Caco-2 (cell line): ENCODE results near the gene CD99L2. TPM values are rescaled to one million over a fixed set of nuclear protein-coding genes. Genes with fewer than 3 reads are reported as not detected.

Source experiments
- BruUV-seq: library from RNA; stranded (reverse); fragments of 400-500 nt; replicated peaks from 2 replicates; lab custom pipeline; 2021; lab: Mats Ljungman, UMichigan
- CTCF ChIA-PET: fragments of 300-600 bp; sonication (Branson Sonifier 250); formaldehyde crosslinking; loops from one replicate; lab custom pipeline; 2022; ENCODE audit warnings: antibody characterized with exemption; lab: Charles Lee
- POLR2A ChIA-PET: fragments of 300-600 bp; sonication (Branson Sonifier 250); formaldehyde crosslinking; loops from one replicate; lab custom pipeline; 2022; ENCODE audit warnings: antibody characterized with exemption; lab: Charles Lee
- DNase-seq, 2 experiments: peaks; one replicate each; pipeline versions ENCODE4 v3.0.0 to v3.0.0-alpha.2; 2020 to 2022
- H3K27me3 ChIP-seq: replicated peaks from 2 replicates; pipeline ENCODE4 v1.6.0; 2011; ENCODE audit warnings: low read length; ENCODE audit not compliant: control insufficient read depth, insufficient read depth
- H3K36me3 ChIP-seq: 2 replicates; pipeline ENCODE4 v1.5.1; 2011; ENCODE audit warnings: low read length; ENCODE audit not compliant: control insufficient read depth, insufficient read depth
- H3K4me1 ChIP-seq: fragments of 250-450 bp; sonication (Bioruptor Pico); 2 replicates; pipeline ENCODE4 v1.5.1; 2020; ENCODE audit warnings: mild to moderate bottlenecking
- H3K4me3 ChIP-seq: 2 replicates; pipeline ENCODE4 v1.5.1; 2011; ENCODE audit warnings: low read depth, mild to moderate bottlenecking, control low read depth, low read length
- H3K9me3 ChIP-seq: fragments of 250-450 bp; sonication (Bioruptor Pico); 2 replicates; pipeline ENCODE4 v1.5.1; 2020; ENCODE audit warnings: mild to moderate bottlenecking, moderate library complexity
- H3K27ac Mint-ChIP-seq: one replicate; pipeline ENCODE4 v1.8.0; 2022; ENCODE audit warnings: mixed read lengths; ENCODE audit not compliant: unreplicated experiment
- H3K27me3 Mint-ChIP-seq: one replicate; pipeline ENCODE4 v1.8.0; 2022; ENCODE audit warnings: mixed read lengths; ENCODE audit not compliant: insufficient read depth, unreplicated experiment
- H3K36me3 Mint-ChIP-seq: one replicate; pipeline ENCODE4 v1.8.0; 2022; ENCODE audit warnings: mild to moderate bottlenecking, mixed read lengths; ENCODE audit not compliant: insufficient read depth, unreplicated experiment
- H3K4me1 Mint-ChIP-seq: one replicate; pipeline ENCODE4 v1.8.0; 2022; ENCODE audit warnings: low read depth, mixed read lengths; ENCODE audit not compliant: unreplicated experiment
- H3K4me3 Mint-ChIP-seq: one replicate; pipeline ENCODE4 v1.8.0; 2022; ENCODE audit warnings: mild to moderate bottlenecking, moderate library complexity, mixed read lengths; ENCODE audit not compliant: unreplicated experiment
- H3K9me3 Mint-ChIP-seq: one replicate; pipeline ENCODE4 v1.8.0; 2022; ENCODE audit warnings: mixed read lengths; ENCODE audit not compliant: unreplicated experiment
- intact Hi-C: fragments of 100-400 bp; cut with micrococcal nuclease; formaldehyde crosslinking; loops from one replicate; pipeline ENCODE4 v1.10.0; 2022; ENCODE audit not compliant: unreplicated experiment
- total RNA-seq: library from RNA; stranded (reverse); gene quantifications from 2 replicates; pipeline ENCODE4 v1.2.3, GENCODE V29; 2022
- TF ChIP-seq, protein P1 (sequence below), 2 experiments: fragments of 200-600 bp in 1 of 2; IDR thresholded peaks; 1 replicate in 1 of 2; 2 replicates in 1 of 2; pipeline versions ENCODE4 v1.5.1 to v1.8.0; 2011 to 2022; ENCODE audit warnings: antibody characterized with exemption in 1 of 2, control low read depth in 1 of 2, inconsistent platforms in 1 of 2, low read depth in 1 of 2, low read length in 1 of 2, mild to moderate bottlenecking in 1 of 2, moderate library complexity in 1 of 2; ENCODE audit not compliant: insufficient read depth in 1 of 2, severe bottlenecking in 1 of 2, unreplicated experiment in 1 of 2

The CD99L2 gene
- total RNA-seq, 1 experiment from 2014 or later: 8.6 TPM

DNA sequence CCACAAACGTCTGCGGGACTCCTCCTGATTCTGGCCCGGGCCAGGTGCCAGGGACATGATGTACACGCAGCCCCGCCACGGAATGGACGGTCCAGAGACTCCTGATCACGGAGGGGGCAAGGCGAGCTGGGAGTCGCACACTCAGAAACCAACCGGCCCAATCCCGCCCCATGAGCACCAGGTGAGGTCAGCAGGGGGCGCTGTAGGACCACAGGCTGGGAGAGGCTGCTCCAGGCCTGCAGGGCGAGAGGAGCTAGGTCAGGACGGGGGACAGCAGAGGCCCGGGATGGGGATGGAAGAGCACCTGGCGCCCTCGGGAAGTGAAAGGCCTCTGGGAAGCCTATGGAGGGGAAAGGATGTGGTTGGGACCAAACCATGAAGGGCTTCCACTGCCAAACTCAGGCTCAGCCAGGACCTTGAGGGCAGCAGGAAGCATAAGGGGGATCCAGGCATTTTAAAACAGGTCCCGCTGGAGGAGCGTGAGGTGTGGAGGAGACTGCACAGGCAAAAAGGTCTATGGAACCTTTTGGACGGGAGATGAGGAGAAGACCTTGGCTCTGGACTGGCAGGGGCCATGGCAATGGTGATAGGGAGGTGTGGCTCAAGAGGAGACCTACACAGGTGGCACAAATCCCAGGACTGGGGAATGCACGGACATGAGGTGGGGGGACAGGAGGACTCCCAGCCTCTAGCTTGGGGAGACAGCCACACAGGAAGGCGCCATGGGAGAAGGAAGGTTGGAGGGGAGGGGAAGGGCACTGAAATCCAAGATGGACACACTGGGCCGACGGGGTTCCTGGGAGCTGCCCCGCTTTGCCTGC is 126.1 kb downstream of the CD99L2 start:
- H3K36me3 ChIP-seq: no peaks in the 10 kb centered on the region
- no peaks in the 10 kb centered on the region for H3K27me3 ChIP-seq
- BruUV-seq: no TSS peak
- H3K4me3 ChIP-seq: no peak overlapping the region
- Mint-ChIP-seq H3K4me1 (no peaks in the 10 kb centered on the region), H3K36me3 (no peaks in the 10 kb centered on the region), H3K27ac (no peak overlapping the region), H3K27me3 (no peaks in the 10 kb centered on the region), H3K4me3 (no peak overlapping the region), H3K9me3 (no peaks in the 10 kb centered on the region)
- TF ChIP-seq, protein P1, sequence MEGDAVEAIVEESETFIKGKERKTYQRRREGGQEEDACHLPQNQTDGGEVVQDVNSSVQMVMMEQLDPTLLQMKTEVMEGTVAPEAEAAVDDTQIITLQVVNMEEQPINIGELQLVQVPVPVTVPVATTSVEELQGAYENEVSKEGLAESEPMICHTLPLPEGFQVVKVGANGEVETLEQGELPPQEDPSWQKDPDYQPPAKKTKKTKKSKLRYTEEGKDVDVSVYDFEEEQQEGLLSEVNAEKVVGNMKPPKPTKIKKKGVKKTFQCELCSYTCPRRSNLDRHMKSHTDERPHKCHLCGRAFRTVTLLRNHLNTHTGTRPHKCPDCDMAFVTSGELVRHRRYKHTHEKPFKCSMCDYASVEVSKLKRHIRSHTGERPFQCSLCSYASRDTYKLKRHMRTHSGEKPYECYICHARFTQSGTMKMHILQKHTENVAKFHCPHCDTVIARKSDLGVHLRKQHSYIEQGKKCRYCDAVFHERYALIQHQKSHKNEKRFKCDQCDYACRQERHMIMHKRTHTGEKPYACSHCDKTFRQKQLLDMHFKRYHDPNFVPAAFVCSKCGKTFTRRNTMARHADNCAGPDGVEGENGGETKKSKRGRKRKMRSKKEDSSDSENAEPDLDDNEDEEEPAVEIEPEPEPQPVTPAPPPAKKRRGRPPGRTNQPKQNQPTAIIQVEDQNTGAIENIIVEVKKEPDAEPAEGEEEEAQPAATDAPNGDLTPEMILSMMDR (IDR thresholded peaks at IDR 0.05; ENCODE audit: insufficient read depth in 1 of 2, low read depth in 1 of 2, low read length in 1 of 2, severe bottlenecking in 1 of 2, unreplicated experiment in 1 of 2): peak; percentile 73 to 83
- CTCF ChIA-PET: interaction anchor here (0.6 to 1.6 kb wide), 7 partner anchors 9 to 310 kb away, joined by 3 to 33 read pairs (median 4); partner anchors contain the start of gene HMGB3
- POLR2A ChIA-PET: no interaction called here
- peak; percentile 67 to 80 for DNase-seq
- H3K4me1 ChIP-seq: no peaks in the 10 kb centered on the region
- intact Hi-C loops: loop anchor here (1.0 kb wide), 2 partner anchors 232 to 310 kb away; no protein-coding TSS in a partner anchor
- no peaks in the 10 kb centered on the region for H3K9me3 ChIP-seq

DNA sequence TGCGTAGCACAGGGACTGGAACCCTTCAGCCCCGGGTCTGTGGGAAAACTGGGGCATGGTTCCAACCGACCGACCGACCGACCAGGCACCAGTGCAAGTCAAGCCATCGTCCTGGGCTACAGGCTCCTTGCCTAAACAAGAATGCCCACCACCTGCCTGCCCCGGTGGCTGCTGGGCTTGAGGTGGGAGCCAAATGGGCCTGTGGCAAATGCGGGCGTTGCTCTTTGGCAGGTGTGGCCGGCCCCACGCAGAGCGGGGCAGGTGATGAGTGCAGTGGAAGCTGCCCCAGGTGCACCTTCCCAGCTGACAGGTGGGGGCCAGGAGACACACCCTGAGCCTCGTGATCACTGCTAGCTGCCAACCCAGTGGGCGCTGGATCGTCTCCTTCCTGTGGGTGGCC is 127.4 kb downstream of the CD99L2 start:
- POLR2A ChIA-PET: no interaction called here
- no TSS peak for BruUV-seq
- TF ChIP-seq, protein P1 (IDR thresholded peaks at IDR 0.05; ENCODE audit: insufficient read depth in 1 of 2, low read depth in 1 of 2, low read length in 1 of 2, severe bottlenecking in 1 of 2, unreplicated experiment in 1 of 2): no peak
- H3K4me3 Mint-ChIP-seq: no peak overlapping the region
- H3K27ac Mint-ChIP-seq: no peak overlapping the region
- H3K27me3 Mint-ChIP-seq: no peaks in the 10 kb centered on the region
- H3K9me3 ChIP-seq: no peaks in the 10 kb centered on the region
- H3K27me3 ChIP-seq: no peaks in the 10 kb centered on the region
- CTCF ChIA-PET: no interaction called here
- intact Hi-C loops: no loop called here
- H3K9me3 Mint-ChIP-seq: no peaks in the 10 kb centered on the region
- H3K4me1 Mint-ChIP-seq: no peaks in the 10 kb centered on the region
- H3K36me3 Mint-ChIP-seq: no peaks in the 10 kb centered on the region
- H3K4me1 ChIP-seq: no peaks in the 10 kb centered on the region
- H3K36me3 ChIP-seq: no peaks in the 10 kb centered on the region
- no peak overlapping the region for H3K4me3 ChIP-seq
- no peak for DNase-seq

- Histone ChIP-seq H3K4me1 (no peaks in the 10 kb centered on the region), H3K4me3 (no peak overlapping the region), H3K27me3 (no peaks in the 10 kb centered on the region), H3K36me3 (no peaks in the 10 kb centered on the region), H3K9me3 (no peaks in the 10 kb centered on the region)
- H3K4me3 Mint-ChIP-seq: no peak overlapping the region
- H3K4me1 Mint-ChIP-seq: no peaks in the 10 kb centered on the region
- no TSS peak for BruUV-seq
- TF ChIP-seq, protein P1 (IDR thresholded peaks at IDR 0.05; ENCODE audit: insufficient read depth in 1 of 2, low read depth in 1 of 2, low read length in 1 of 2, severe bottlenecking in 1 of 2, unreplicated experiment in 1 of 2): no peak
- intact Hi-C loops: no loop called here
- DNase-seq: no peak
- H3K27me3 Mint-ChIP-seq: no peaks in the 10 kb centered on the region
- no peaks in the 10 kb centered on the region for H3K36me3 Mint-ChIP-seq
- CTCF ChIA-PET: no interaction called here
- no peaks in the 10 kb centered on the region for H3K9me3 Mint-ChIP-seq
- no peak overlapping the region for H3K27ac Mint-ChIP-seq
- POLR2A ChIA-PET: no interaction called here
Observed at GRCh38 chrX:150770623-150771022, 127.8 kb downstream of the CD99L2 start.
